ENCODE results near the gene RGPD6. TPM values are rescaled to one million over a fixed set of nuclear protein-coding genes. Genes with fewer than 3 reads are reported as not detected.
"Not testable (repeated sequence)": the region's sequence is repeated elsewhere in the genome, so short reads cannot be mapped to it uniquely, and the experiment has no call there.

RGPD6 gene
- total and polyA plus RNA-seq, 5 donors from 2014 or later: 1.5 to 110 (median 2.2) TPM

DNA sequence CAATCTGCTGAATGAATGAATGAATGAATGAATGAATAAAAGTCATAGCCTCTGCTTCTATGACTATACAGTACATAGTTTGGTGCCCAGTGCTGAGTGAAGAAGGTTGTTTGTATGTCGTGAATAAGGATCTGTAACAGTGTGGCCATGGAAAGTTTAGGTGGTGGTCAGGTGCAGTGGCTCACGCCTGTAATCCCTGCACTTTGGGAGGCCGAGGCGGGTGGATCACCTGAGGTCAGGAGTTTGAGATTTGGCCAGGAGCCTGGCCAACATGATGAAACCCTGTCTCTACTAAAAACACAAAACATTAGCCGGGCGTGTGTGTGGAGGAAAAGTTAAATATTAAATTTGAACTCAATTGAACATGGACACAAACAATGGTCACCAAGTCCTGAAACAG lies 100.1 kb downstream of the RGPD6 start:
- H3K4me1 Mint-ChIP-seq; H3K36me3 Mint-ChIP-seq; H3K4me3 ChIP-seq (ENCODE audit: low read depth, low read length); H3K4me1 ChIP-seq (ENCODE audit: control insufficient read depth, insufficient read depth, low read length, poor library complexity, severe bottlenecking); H3K27ac Mint-ChIP-seq; H3K9me3 ChIP-seq (ENCODE audit: control insufficient read depth in 2 of 2, low read length in 2 of 2); H3K9me3 Mint-ChIP-seq; H3K27me3 ChIP-seq (ENCODE audit: control insufficient read depth, insufficient read depth, low read length); H3K36me3 ChIP-seq (ENCODE audit: control insufficient read depth, insufficient read depth, low read length); DNase-seq; H3K27me3 Mint-ChIP-seq; H3K4me3 Mint-ChIP-seq; ATAC-seq (ENCODE audit: low read depth in 2 of 2); H3K27ac ChIP-seq (ENCODE audit: insufficient read depth, low read length, poor library complexity, severe bottlenecking): not testable (repeated sequence)

DNA sequence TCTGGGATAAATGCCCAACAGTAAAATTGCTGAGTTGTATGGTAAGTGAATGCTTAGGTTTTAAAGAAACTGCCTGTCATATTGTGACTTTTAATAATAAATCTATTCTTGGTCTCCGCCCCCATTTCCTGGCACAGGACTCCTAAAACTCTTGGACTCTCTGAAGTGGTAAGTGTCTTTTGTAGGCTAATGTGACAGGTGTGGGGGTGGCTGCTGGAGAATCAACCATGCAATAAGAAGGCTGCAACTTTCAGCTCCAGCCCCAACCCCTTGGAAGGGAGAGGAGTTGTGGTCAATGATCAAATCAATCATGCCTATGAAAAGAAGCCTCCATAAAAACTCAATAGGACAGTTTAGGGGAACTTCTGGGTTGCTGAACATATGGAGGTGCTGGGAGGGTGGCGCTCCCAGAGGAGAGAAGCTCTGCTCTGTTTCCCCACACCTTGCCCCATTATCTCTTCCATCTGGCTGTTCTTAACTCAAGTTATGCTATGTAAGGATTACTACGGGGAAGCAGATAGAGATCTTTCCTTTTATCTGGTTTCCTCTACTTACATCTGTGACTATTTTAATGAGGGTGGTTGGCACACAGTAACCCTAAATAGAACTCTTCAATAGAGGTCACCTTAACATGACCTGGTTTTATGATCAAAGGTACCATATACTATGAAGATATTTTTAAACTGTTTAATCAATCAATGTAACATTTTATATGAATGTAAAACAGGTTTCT lies 101.2 kb downstream of the RGPD6 start:
- ATAC-seq (ENCODE audit: low read depth in 2 of 2); H3K36me3 Mint-ChIP-seq; H3K4me1 Mint-ChIP-seq; H3K36me3 ChIP-seq (ENCODE audit: control insufficient read depth, insufficient read depth, low read length); H3K27ac Mint-ChIP-seq; H3K27ac ChIP-seq (ENCODE audit: insufficient read depth, low read length, poor library complexity, severe bottlenecking); H3K9me3 Mint-ChIP-seq; H3K4me3 ChIP-seq (ENCODE audit: low read depth, low read length); H3K4me3 Mint-ChIP-seq; H3K9me3 ChIP-seq (ENCODE audit: control insufficient read depth in 2 of 2, low read length in 2 of 2); DNase-seq; H3K27me3 Mint-ChIP-seq; H3K4me1 ChIP-seq (ENCODE audit: control insufficient read depth, insufficient read depth, low read length, poor library complexity, severe bottlenecking); H3K27me3 ChIP-seq (ENCODE audit: control insufficient read depth, insufficient read depth, low read length): not testable (repeated sequence)

DNA sequence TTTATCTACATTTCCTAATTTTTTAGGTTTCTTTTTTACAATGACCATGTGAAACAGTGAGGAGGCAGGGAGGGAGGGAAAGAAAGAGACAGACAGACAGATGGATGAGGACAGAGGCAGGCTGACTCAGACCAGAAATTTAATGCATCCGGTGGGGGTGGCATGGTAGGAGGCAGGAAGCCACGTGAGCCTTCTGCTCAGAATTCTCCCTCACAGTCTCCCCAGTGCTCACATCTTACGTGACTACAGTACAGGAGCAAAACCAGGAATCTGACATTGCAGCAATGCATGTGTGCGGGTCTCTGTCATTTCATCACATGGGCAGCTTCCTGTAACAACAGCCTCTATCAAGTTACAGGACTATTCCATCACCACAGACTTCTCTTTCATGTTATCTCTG lies 102.1 kb downstream of the RGPD6 start:
- ATAC-seq (ENCODE audit: low read depth in 2 of 2): peak; percentile 96 to 98
- not testable (repeated sequence) for DNase-seq

DNA sequence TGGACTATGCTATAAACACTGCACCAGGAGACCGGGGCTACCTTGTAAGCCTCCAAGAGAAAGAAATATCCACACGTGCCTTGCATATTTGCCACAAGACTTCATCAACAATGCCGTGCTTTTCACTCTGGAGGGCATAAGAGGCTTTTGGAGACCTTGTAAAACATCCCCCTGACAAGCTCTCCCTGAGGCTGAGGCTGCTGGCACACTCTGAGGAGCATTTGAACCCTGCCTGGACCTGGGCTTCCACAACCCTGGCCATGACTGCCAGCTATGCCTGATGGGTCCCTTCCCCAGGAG lies 104.0 kb downstream of the RGPD6 start:
- not testable (repeated sequence) for H3K4me3 Mint-ChIP-seq; H3K9me3 Mint-ChIP-seq; H3K27me3 Mint-ChIP-seq; H3K27me3 ChIP-seq (ENCODE audit: control insufficient read depth, insufficient read depth, low read length); H3K27ac ChIP-seq (ENCODE audit: insufficient read depth, low read length, poor library complexity, severe bottlenecking); H3K9me3 ChIP-seq (ENCODE audit: control insufficient read depth in 2 of 2, low read length in 2 of 2); H3K27ac Mint-ChIP-seq; H3K4me1 Mint-ChIP-seq; ATAC-seq (ENCODE audit: low read depth in 2 of 2); H3K4me3 ChIP-seq (ENCODE audit: low read depth, low read length); H3K4me1 ChIP-seq (ENCODE audit: control insufficient read depth, insufficient read depth, low read length, poor library complexity, severe bottlenecking); DNase-seq; H3K36me3 Mint-ChIP-seq; H3K36me3 ChIP-seq (ENCODE audit: control insufficient read depth, insufficient read depth, low read length)

More for the DNA sequence above, 102.1 kb downstream of the RGPD6 start:
- not testable (repeated sequence) for H3K4me3 Mint-ChIP-seq; H3K36me3 ChIP-seq (ENCODE audit: control insufficient read depth, insufficient read depth, low read length); H3K9me3 ChIP-seq (ENCODE audit: control insufficient read depth in 2 of 2, low read length in 2 of 2); H3K4me3 ChIP-seq (ENCODE audit: low read depth, low read length); H3K4me1 ChIP-seq (ENCODE audit: control insufficient read depth, insufficient read depth, low read length, poor library complexity, severe bottlenecking); H3K36me3 Mint-ChIP-seq; H3K27ac Mint-ChIP-seq; H3K27ac ChIP-seq (ENCODE audit: insufficient read depth, low read length, poor library complexity, severe bottlenecking); H3K27me3 ChIP-seq (ENCODE audit: control insufficient read depth, insufficient read depth, low read length); H3K9me3 Mint-ChIP-seq; H3K27me3 Mint-ChIP-seq; H3K4me1 Mint-ChIP-seq

DNA sequence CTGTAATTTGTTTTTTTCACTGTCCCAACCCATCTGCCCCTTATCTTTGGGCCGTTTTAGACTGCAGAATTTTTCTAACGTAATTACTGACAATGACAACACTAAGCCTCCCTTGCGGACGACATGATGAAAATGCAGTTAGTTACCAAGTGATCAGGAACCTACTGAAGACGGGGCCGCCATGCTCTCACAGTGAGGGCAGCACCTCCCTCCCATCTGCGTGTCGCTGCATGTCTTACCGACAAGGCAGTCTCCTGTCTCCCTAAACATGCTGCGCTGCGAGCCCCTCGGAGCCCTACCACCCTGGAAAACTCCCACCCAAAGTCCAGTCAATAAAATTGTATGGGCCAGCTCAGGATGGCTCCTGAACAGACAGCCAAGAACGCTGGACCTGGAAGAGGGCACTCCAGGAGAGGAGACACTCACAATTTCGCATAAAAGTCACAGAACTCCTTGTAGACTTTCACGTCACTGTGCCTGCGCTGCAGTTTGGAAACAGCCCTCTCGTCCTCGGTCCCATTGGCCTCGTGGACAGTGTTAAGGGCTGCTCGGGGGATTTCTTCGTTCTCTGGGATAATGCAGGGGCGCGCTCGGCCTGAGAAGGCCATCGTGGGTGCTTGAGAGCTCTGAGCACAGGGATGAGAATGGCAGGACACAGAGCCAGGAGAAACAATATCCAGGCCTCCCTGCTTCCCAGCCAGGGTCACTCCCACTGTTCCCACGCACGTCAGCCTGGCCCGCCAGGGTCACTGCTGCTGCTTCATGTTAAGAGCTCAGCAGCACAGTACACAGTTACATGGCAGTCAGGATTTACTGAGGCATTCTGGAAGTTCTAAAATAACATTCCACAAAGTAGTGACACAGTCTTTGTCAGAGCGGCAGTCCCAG lies 104.6 kb downstream of the RGPD6 start, which contains the start of gene LIMS4:
LIMS4 (minus strand) TSS at position 646 of the 888 bp plus-strand sequence; CDS start at position 608, 38 bp downstream.
- H3K4me3 ChIP-seq (ENCODE audit: low read depth, low read length); H3K9me3 Mint-ChIP-seq; H3K4me1 ChIP-seq (ENCODE audit: control insufficient read depth, insufficient read depth, low read length, poor library complexity, severe bottlenecking); H3K36me3 ChIP-seq (ENCODE audit: control insufficient read depth, insufficient read depth, low read length); H3K27ac ChIP-seq (ENCODE audit: insufficient read depth, low read length, poor library complexity, severe bottlenecking); H3K4me3 Mint-ChIP-seq; ATAC-seq (ENCODE audit: low read depth in 2 of 2); H3K27me3 Mint-ChIP-seq; H3K27me3 ChIP-seq (ENCODE audit: control insufficient read depth, insufficient read depth, low read length); H3K9me3 ChIP-seq (ENCODE audit: control insufficient read depth in 2 of 2, low read length in 2 of 2); H3K36me3 Mint-ChIP-seq; H3K27ac Mint-ChIP-seq; H3K4me1 Mint-ChIP-seq; DNase-seq: not testable (repeated sequence)

DNA sequence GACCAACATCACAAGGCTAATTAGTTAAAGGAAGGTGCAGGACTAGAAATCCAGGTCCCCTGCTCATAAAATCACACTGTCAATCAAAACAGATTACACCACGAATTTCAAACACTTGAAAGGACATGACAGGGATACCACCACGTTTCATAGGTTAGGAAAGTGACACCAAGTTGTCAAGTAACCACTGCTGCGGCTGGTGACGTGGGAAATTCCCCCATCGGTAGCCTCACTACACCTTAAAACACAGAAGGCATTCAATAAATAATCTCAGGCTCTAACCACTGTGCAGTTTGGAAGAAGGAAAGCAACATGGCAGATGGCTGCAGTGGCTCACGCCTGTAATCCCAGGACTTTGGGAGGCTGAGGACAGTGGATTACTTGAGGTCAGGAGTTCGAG lies 108.1 kb downstream of the RGPD6 start:
- not testable (repeated sequence) for H3K9me3 ChIP-seq (ENCODE audit: control insufficient read depth in 2 of 2, low read length in 2 of 2); H3K36me3 ChIP-seq (ENCODE audit: control insufficient read depth, insufficient read depth, low read length); ATAC-seq (ENCODE audit: low read depth in 2 of 2); H3K4me1 ChIP-seq (ENCODE audit: control insufficient read depth, insufficient read depth, low read length, poor library complexity, severe bottlenecking); H3K36me3 Mint-ChIP-seq; H3K4me3 Mint-ChIP-seq; DNase-seq; H3K27ac ChIP-seq (ENCODE audit: insufficient read depth, low read length, poor library complexity, severe bottlenecking); H3K4me3 ChIP-seq (ENCODE audit: low read depth, low read length); H3K4me1 Mint-ChIP-seq; H3K27ac Mint-ChIP-seq; H3K27me3 Mint-ChIP-seq; H3K9me3 Mint-ChIP-seq; H3K27me3 ChIP-seq (ENCODE audit: control insufficient read depth, insufficient read depth, low read length)

DNA sequence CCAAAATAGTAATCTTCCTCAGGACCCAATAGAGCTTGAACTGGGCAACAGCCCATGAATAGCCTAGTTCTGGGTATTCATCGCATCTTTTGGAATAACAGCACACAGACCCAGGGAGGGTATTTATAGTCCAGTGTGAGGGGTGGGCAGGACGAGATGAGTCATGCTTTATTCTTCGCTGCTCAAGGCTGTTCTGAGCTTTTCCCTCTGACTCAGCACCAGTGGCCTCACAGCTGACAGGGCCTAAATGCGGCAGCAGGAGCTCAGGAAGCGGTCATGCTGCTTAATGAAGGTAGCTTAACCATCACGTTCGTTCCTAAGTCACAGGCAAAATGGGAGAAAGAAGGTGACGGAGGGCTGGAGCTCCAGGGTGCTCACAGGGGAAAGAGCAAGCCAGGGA lies 111.7 kb downstream of the RGPD6 start:
- ATAC-seq (ENCODE audit: low read depth in 2 of 2); H3K27ac ChIP-seq (ENCODE audit: insufficient read depth, low read length, poor library complexity, severe bottlenecking); H3K36me3 ChIP-seq (ENCODE audit: control insufficient read depth, insufficient read depth, low read length); H3K27me3 ChIP-seq (ENCODE audit: control insufficient read depth, insufficient read depth, low read length); H3K36me3 Mint-ChIP-seq; H3K9me3 Mint-ChIP-seq; H3K4me1 Mint-ChIP-seq; H3K27me3 Mint-ChIP-seq; H3K9me3 ChIP-seq (ENCODE audit: control insufficient read depth in 2 of 2, low read length in 2 of 2); H3K27ac Mint-ChIP-seq; DNase-seq; H3K4me3 Mint-ChIP-seq; H3K4me3 ChIP-seq (ENCODE audit: low read depth, low read length); H3K4me1 ChIP-seq (ENCODE audit: control insufficient read depth, insufficient read depth, low read length, poor library complexity, severe bottlenecking): not testable (repeated sequence)
